ENCODE measurements around the gene CPM.

DNA sequence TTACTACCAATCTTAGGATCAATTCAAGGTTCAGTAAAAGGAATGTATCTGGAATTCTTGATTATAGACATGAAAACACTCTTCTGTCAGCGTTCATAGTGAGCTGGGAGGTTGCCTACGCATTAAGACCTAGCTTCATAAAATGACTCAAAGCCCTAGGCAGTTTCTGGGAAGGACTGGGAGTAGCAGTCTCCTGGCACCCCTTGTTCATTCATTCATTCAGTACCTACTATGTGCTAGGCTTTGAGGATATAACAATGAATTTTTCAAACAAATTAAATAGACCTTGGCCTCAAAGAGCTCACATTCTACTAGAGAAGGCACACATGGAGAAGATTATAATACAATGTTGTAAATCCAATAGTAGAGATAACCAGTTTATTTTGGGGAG is 78.9 kb downstream of the CPM start:
- no peak for TF ChIP-seq GATA2 (IDR thresholded peaks at IDR 0.05; ENCODE audit: low read depth, low read length)
- no peak for TF ChIP-seq GATA3 (IDR thresholded peaks at IDR 0.05; ENCODE audit: low read depth, low read length)
